ENCODE data around the gene NPAS3.

DNA sequence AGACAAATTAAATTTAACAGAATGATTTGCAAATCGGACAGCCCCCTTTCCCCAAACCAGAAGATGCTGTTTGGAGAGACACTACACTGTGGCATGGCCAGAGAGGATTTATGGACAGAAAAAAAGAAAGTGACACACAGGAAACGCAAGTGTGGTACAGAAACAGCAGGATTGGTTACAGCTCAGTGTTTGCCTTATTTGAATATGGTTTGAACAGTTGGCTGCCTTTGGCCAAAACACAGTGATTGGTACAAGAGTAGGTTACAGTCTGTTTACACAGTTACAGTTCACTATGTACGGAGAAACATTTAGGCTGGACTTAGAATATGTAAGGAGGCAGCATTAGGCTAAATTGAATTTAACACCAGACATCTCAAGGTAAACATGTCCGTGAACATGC lies 335.3 kb downstream of the NPAS3 start:
- TF ChIP-seq POLR2A (IDR thresholded peaks at IDR 0.05; ENCODE audit: low read depth, low read length) (no peak), TAF1 (IDR thresholded peaks at IDR 0.05; ENCODE audit: low read depth, low read length) (no peak), POLR2AphosphoS5 (IDR thresholded peaks at IDR 0.05; ENCODE audit: low read depth, low read length) (no peak), SPI1 (IDR thresholded peaks at IDR 0.05; ENCODE audit: low read depth, low read length) (no peak), PAX5 (IDR thresholded peaks at IDR 0.05; ENCODE audit: insufficient read depth, low read length, severe bottlenecking) (no peak), POU2F2 (IDR thresholded peaks at IDR 0.05; ENCODE audit: low read depth, low read length) (no peak)
